NCI-H460 (cell line): ENCODE data around the gene C16orf86. TPM values are rescaled to one million over a fixed set of nuclear protein-coding genes. Genes with fewer than 3 reads are reported as not detected.
"Not testable (repeated sequence)": the region's sequence is repeated elsewhere in the genome, so short reads cannot be mapped to it uniquely, and the experiment has no call there.

Source experiments
- DNase-seq: peaks from one replicate; pipeline ENCODE4 v3.0.0-alpha.2; 2016; ENCODE audit warnings: low read depth; ENCODE audit errors: extremely low read depth
- total RNA-seq: library from RNA; depleted of rRNA; stranded (reverse); fragments of >200 nt; shearing (Covaris generic); gene quantifications from 2 replicates; pipeline ENCODE4 v1.2.3, GENCODE V29; 2014

Gene C16orf86
- total RNA-seq, 1 experiment from 2014 or later = 0.27 TPM

- no peak for DNase-seq
These were observed 18.9 kb downstream of the C16orf86 start for GRCh38 chr16:67685388-67686112.

- DNase-seq = not testable (repeated sequence)
These were observed 27.1 kb downstream of the C16orf86 start for GRCh38 chr16:67693517-67694285.

- DNase-seq = no peak
These were observed 28.0 kb downstream of the C16orf86 start for GRCh38 chr16:67694611-67695010.

- no peak for DNase-seq
These were observed 31.0 kb downstream of the C16orf86 start for GRCh38 chr16:67697422-67698185.

GRCh38 chr16:67699265-67699664, 32.7 kb downstream of the C16orf86 start:
- no peak for DNase-seq

GRCh38 chr16:67701420-67701819, 34.8 kb downstream of the C16orf86 start:
- no peak for DNase-seq

- DNase-seq = no peak
These were observed 35.5 kb downstream of the C16orf86 start for GRCh38 chr16:67702130-67702529.

GRCh38 chr16:67703626-67704025, 37.0 kb downstream of the C16orf86 start:
- no peak for DNase-seq

- no peak for DNase-seq
These were observed 37.5 kb downstream of the C16orf86 start for GRCh38 chr16:67704110-67704509.

- no peak for DNase-seq
These were observed 40.6 kb downstream of the C16orf86 start for GRCh38 chr16:67707210-67707609.

GRCh38 chr16:67707790-67708189, 41.2 kb downstream of the C16orf86 start:
- no peak for DNase-seq

GRCh38 chr16:67708368-67708771, 41.8 kb downstream of the C16orf86 start:
- DNase-seq = no peak

- no peak for DNase-seq
These were observed 42.4 kb downstream of the C16orf86 start for GRCh38 chr16:67709050-67709449.

- no peak for DNase-seq
These were observed 44.0 kb downstream of the C16orf86 start for GRCh38 chr16:67710607-67711006.

GRCh38 chr16:67713647-67714273, 47.1 kb downstream of the C16orf86 start:
- no peak for DNase-seq

GRCh38 chr16:67714522-67714921, 47.9 kb downstream of the C16orf86 start:
- DNase-seq = no peak

GRCh38 chr16:67716097-67716496, 49.5 kb downstream of the C16orf86 start:
- no peak for DNase-seq
